HEK293 (cell line): ENCODE results near the gene HHIPL1.

Experiments
- GLIS2 ChIP-seq: fragments of 450-650 bp; formaldehyde crosslinking; IDR thresholded peaks from 2 replicates; pipeline ENCODE4 v1.5.1; 2016; ENCODE audit warnings: missing biosample characterization, missing genetic modification characterization
- RBAK ChIP-seq: fragments of 450-650 bp; formaldehyde crosslinking; IDR thresholded peaks from 2 replicates; pipeline ENCODE4 v1.5.1; 2016; ENCODE audit warnings: missing biosample characterization, missing genetic modification characterization
- ZBTB48 ChIP-seq: fragments of 450-650 bp; formaldehyde crosslinking; IDR thresholded peaks from 2 replicates; pipeline ENCODE4 v1.5.1; 2016; ENCODE audit warnings: missing biosample characterization, missing genetic modification characterization
- ZNF121 ChIP-seq: fragments of 450-650 bp; formaldehyde crosslinking; IDR thresholded peaks from 2 replicates; pipeline ENCODE4 v1.5.1; 2016; ENCODE audit warnings: missing biosample characterization, missing genetic modification characterization
- ZNF274 ChIP-seq, 2 experiments: fragments of 200-500 bp in 1 of 2; fragments of 450-650 bp in 1 of 2; sonication (Bioruptor generic) in 1 of 2; formaldehyde crosslinking in 1 of 2; IDR thresholded peaks; 2 replicates each; pipeline versions ENCODE4 v1.5.1 to v1.6.1; 2014 to 2016; ENCODE audit warnings: borderline replicate concordance in 1 of 2, inconsistent platforms in 1 of 2, low read length in 1 of 2, missing biosample characterization in 1 of 2, missing genetic modification characterization in 1 of 2
- ZNF292 ChIP-seq: fragments of 450-650 bp; formaldehyde crosslinking; IDR thresholded peaks from 2 replicates; pipeline ENCODE4 v1.5.1; 2016; ENCODE audit warnings: low read depth, missing biosample characterization, missing genetic modification characterization, borderline replicate concordance
- ZNF48 ChIP-seq: fragments of 450-650 bp; formaldehyde crosslinking; IDR thresholded peaks from 2 replicates; pipeline ENCODE4 v1.5.1; 2016; ENCODE audit warnings: missing biosample characterization, missing genetic modification characterization
- ZNF621 ChIP-seq: fragments of 450-650 bp; formaldehyde crosslinking; IDR thresholded peaks from 2 replicates; pipeline ENCODE4 v1.5.1; 2017; ENCODE audit warnings: missing biosample characterization, missing genetic modification characterization
- ZNF837 ChIP-seq: fragments of 450-650 bp; formaldehyde crosslinking; IDR thresholded peaks from 2 replicates; pipeline ENCODE4 v1.5.1; 2016; ENCODE audit warnings: missing biosample characterization, missing genetic modification characterization
- TF ChIP-seq, protein P1 (sequence below): fragments of 450-650 bp; formaldehyde crosslinking; IDR thresholded peaks from 2 replicates; pipeline ENCODE4 v1.5.1; 2016; ENCODE audit warnings: missing biosample characterization, missing genetic modification characterization
- TF ChIP-seq, protein P2 (sequence below): fragments of 450-650 bp; formaldehyde crosslinking; IDR thresholded peaks from 2 replicates; pipeline ENCODE4 v1.5.1; 2016; ENCODE audit warnings: missing biosample characterization, missing genetic modification characterization
- TF ChIP-seq, protein P3 (sequence below): fragments of 450-650 bp; formaldehyde crosslinking; IDR thresholded peaks from 2 replicates; pipeline ENCODE4 v1.5.1; 2017; ENCODE audit warnings: missing biosample characterization, missing genetic modification characterization
- TF ChIP-seq, protein P4 (sequence below): fragments of 450-650 bp; formaldehyde crosslinking; IDR thresholded peaks from 2 replicates; pipeline ENCODE4 v1.5.1; 2016; ENCODE audit warnings: missing biosample characterization, missing genetic modification characterization, borderline replicate concordance
- TF ChIP-seq, protein P5 (sequence below): fragments of 450-650 bp; formaldehyde crosslinking; IDR thresholded peaks from 2 replicates; pipeline ENCODE4 v1.5.1; 2016; ENCODE audit warnings: missing biosample characterization, missing genetic modification characterization

DNA sequence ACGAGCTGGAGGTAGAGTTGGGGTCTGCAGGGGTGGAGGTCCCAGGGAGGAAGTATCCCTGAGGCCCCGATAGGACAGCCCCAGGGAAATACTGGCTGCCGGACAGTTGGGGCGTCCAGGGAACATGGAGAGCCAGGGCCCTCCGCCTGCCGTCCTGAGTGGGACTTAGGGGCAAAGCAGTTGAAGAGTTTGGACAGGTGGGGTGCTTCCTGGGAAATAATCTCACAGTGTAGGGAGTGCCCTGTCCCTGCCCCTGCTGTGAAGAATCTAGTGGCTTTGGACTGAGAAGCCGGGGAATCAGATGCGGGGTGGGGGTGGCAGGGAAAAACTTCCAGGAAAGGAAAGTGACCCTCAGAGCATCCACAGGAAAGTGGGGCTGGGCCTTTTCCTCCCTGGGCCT lies 9.8 kb upstream of the HHIPL1 start:
- TF ChIP-seq, protein P1, sequence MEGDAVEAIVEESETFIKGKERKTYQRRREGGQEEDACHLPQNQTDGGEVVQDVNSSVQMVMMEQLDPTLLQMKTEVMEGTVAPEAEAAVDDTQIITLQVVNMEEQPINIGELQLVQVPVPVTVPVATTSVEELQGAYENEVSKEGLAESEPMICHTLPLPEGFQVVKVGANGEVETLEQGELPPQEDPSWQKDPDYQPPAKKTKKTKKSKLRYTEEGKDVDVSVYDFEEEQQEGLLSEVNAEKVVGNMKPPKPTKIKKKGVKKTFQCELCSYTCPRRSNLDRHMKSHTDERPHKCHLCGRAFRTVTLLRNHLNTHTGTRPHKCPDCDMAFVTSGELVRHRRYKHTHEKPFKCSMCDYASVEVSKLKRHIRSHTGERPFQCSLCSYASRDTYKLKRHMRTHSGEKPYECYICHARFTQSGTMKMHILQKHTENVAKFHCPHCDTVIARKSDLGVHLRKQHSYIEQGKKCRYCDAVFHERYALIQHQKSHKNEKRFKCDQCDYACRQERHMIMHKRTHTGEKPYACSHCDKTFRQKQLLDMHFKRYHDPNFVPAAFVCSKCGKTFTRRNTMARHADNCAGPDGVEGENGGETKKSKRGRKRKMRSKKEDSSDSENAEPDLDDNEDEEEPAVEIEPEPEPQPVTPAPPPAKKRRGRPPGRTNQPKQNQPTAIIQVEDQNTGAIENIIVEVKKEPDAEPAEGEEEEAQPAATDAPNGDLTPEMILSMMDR = no peak
- TF ChIP-seq, protein P2, sequence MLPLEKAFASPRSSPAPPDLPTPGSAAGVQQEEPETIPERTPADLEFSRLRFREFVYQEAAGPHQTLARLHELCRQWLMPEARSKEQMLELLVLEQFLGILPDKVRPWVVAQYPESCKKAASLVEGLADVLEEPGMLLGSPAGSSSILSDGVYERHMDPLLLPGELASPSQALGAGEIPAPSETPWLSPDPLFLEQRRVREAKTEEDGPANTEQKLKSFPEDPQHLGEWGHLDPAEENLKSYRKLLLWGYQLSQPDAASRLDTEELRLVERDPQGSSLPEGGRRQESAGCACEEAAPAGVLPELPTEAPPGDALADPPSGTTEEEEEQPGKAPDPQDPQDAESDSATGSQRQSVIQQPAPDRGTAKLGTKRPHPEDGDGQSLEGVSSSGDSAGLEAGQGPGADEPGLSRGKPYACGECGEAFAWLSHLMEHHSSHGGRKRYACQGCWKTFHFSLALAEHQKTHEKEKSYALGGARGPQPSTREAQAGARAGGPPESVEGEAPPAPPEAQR (tag by site-specific recombination) = no peak
- TF ChIP-seq, protein P3, sequence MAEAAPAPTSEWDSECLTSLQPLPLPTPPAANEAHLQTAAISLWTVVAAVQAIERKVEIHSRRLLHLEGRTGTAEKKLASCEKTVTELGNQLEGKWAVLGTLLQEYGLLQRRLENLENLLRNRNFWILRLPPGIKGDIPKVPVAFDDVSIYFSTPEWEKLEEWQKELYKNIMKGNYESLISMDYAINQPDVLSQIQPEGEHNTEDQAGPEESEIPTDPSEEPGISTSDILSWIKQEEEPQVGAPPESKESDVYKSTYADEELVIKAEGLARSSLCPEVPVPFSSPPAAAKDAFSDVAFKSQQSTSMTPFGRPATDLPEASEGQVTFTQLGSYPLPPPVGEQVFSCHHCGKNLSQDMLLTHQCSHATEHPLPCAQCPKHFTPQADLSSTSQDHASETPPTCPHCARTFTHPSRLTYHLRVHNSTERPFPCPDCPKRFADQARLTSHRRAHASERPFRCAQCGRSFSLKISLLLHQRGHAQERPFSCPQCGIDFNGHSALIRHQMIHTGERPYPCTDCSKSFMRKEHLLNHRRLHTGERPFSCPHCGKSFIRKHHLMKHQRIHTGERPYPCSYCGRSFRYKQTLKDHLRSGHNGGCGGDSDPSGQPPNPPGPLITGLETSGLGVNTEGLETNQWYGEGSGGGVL (tag by site-specific recombination) = no peak
- TF ChIP-seq ZNF621 = no peak
- TF ChIP-seq ZNF292 (tag by site-specific recombination) = no peak
- TF ChIP-seq, protein P4, sequence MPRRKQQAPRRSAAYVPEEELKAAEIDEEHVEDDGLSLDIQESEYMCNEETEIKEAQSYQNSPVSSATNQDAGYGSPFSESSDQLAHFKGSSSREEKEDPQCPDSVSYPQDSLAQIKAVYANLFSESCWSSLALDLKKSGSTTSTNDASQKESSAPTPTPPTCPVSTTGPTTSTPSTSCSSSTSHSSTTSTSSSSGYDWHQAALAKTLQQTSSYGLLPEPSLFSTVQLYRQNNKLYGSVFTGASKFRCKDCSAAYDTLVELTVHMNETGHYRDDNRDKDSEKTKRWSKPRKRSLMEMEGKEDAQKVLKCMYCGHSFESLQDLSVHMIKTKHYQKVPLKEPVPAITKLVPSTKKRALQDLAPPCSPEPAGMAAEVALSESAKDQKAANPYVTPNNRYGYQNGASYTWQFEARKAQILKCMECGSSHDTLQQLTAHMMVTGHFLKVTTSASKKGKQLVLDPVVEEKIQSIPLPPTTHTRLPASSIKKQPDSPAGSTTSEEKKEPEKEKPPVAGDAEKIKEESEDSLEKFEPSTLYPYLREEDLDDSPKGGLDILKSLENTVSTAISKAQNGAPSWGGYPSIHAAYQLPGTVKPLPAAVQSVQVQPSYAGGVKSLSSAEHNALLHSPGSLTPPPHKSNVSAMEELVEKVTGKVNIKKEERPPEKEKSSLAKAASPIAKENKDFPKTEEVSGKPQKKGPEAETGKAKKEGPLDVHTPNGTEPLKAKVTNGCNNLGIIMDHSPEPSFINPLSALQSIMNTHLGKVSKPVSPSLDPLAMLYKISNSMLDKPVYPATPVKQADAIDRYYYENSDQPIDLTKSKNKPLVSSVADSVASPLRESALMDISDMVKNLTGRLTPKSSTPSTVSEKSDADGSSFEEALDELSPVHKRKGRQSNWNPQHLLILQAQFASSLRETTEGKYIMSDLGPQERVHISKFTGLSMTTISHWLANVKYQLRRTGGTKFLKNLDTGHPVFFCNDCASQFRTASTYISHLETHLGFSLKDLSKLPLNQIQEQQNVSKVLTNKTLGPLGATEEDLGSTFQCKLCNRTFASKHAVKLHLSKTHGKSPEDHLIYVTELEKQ (tag by site-specific recombination) = no peak
- TF ChIP-seq ZNF48 (tag by site-specific recombination) = no peak
- no peak for TF ChIP-seq ZNF121
- TF ChIP-seq, protein P5, sequence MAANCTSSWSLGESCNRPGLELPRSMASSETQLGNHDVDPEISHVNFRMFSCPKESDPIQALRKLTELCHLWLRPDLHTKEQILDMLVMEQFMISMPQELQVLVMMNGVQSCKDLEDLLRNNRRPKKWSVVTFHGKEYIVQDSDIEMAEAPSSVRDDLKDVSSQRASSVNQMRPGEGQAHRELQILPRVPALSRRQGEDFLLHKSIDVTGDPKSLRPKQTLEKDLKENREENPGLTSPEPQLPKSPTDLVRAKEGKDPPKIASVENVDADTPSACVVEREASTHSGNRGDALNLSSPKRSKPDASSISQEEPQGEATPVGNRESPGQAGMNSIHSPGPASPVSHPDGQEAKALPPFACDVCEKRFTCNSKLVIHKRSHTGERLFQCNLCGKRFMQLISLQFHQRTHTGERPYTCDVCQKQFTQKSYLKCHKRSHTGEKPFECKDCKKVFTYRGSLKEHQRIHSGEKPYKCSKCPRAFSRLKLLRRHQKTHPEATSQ = no peak
- TF ChIP-seq GLIS2 = no peak
- TF ChIP-seq RBAK (tag by site-specific recombination) = no peak
- TF ChIP-seq ZBTB48 (tag by site-specific recombination) = no peak
- TF ChIP-seq ZNF274 (IDR thresholded peaks at IDR 0.05; ENCODE audit: low read length) = no peak
- no peak for TF ChIP-seq ZNF274 (tag by site-specific recombination; IDR thresholded peaks at IDR 0.05; ENCODE audit: borderline replicate concordance)
- TF ChIP-seq ZNF837 (tag by site-specific recombination) = no peak
